ENCODE results near the gene PUS1.
A peak's percentile ranks its signal among the peaks of the same experiment; 100 is the strongest.
"Not testable (repeated sequence)": the region's sequence is repeated elsewhere in the genome, so short reads cannot be mapped to it uniquely, and the experiment has no call there.

The PUS1 gene

DNA sequence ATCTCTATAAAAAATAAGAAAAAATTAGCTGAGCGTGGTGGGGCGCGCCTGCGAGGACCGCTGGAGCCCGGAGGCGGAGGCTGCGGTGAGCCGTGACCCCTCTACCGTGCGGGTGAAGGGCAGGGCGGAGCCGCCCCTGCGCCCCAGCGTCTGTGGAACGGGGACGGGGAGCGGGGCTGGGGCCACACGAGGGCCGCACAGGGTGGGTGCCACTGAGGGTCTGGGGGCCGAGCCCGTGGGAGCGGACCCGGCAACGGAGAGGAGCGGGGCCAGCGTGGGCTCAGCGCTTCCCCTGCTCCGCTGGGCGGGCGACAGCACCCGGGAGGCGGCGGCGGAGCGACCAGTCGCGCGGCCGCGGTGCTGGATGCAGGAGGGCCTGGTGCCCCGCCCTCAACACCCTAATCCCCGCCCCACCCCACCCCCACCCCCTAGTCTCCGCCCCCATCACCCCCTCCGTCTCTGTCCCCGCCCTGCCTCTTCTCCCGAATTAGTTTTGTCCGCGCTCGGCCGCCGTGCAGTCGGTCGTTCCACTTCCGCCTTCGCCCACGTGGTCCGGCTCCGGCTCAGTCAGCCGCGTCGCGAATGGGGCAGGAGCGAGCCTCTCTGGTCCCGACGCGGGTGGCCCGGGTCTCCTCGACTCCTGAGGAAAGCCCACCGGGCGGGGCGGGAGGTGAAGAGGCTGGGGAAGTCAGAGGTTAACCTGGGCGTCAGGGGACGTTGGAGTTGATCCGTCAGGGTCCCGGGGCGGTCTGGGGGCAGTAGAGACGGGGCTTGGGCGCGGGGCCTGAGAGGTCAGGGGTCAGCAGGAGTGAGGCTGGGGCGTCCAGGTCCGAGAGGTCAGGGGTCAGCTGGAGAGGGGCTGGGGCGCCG, at the start of gene PUS1:
TSS of gene PUS1 (plus strand) at position 566 of the 870 bp plus-strand sequence. CDS start 447 bp downstream, outside the sequence.
- DNase-seq (ENCODE audit: low read depth, low spot score): peak; percentile 94

DNA sequence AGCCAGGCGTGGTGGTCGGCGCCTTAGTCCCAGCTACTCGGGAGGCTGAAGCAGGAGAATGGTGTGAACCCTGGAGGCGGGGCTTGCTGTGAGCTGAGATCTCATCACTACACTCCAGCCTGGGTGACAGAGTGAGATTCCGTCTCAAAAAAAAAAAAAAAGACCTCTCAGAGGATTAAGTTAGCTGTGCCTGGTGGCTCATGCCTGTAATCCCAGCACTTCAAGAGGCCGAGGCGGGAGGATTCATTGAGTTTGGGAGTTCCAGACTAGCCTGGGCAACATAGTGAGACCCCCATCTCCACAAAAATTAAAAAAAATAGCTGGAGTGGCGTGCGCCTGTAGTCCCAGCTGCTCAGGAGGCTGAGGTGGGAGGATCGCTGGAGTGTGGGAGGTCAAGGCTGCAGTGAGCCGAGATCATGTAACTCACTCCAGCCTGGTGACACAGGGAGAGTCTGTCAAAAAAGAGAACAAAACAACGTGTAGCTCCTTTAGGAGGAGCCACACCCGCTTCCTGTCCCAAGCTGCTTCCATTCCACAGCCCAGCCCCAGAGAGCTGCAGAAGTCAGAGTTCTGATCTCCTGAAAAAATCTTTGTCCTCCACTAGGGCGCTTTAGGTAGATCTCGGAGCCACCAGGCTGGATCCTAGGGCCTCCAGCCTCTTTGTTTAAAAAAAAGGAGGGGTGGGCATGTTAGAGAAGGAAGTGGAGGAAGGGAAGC, 46.1 kb upstream of the PUS1 start:
- peak; percentile 75 for DNase-seq (ENCODE audit: low read depth, low spot score)

DNA sequence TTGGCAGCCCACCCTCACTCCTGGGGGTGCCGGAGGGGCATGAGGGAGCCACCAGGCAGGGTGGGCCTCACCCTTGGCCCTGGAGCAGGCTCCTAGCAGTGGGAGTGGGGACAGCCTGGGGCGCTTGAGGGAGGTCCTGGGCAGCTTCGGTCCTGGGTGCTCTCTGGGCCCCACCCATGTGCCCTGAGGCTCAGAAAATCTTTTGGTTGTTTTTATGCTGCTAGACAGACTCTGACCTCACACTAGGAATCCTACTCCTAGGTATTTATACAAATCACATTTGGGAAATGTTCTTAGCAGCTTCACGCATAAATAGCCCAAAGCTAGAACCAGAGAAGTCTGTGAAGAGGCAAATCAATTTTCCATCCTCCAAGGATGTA, 45.6 kb upstream of the PUS1 start:
- DNase-seq (ENCODE audit: low read depth, low spot score): peak; percentile 59

DNA sequence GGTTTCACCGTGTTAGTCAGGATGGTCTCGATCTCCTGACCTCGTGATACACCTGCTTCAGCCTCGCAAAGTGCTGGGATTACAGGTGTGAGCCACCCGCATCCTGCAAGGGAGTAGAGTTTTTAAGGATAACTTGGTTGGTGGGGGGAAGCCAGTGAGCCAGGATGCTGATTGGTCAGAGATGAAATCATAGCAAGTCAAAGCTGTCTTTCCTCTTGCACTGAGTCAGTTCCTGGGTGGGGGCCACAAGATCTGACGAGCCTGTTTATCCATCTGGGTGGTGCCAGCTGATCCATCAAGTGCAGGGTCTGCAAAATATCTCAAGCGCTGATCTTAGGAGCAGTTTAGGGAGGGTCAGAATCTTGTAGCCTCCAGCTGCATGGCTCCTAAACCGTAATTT, 44.0 kb upstream of the PUS1 start:
- not testable (repeated sequence) for DNase-seq (ENCODE audit: low read depth, low spot score)

DNA sequence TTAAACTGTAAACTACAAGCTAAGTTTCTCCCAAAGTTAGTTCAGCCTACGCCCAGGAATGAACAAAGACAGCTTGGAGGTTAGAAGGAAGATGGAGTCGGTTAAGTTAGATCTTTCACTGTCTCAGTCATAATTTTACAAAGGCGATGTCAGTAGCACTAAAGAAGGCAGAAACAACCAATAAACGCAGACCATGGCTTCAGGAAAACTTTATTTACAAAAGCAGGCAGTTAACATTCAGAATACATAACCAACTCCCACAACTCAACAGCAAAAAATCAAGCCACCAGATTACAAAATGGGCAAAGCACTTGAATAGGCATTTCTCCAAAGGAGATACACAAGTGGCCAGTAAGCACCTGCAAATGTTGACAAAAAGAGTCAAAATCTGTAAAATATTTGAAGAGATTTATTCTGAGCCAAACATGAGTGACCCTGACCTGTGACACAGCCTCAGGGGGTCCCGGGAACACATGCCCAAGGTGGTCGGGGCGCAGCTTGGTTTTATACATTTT, 43.5 kb upstream of the PUS1 start:
- DNase-seq (ENCODE audit: low read depth, low spot score): no peak

DNA sequence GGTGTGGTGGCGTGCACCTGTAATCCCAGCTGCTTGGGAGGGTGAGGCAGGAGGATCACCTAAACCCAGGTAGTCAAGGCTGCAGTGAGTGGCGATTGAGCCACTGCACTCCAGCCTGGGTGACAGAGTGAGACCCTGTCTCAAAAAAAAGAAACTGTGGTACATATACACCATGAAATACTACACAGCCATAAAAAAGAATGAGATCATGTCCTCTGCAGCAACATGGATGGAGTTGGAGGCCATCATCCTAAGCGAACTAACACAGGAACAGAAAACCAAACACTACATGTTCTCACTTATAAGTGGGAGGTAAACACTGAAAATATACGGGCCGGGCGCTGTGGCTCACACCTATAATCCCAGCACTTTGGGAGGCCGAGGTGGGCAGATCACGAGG, 37.4 kb upstream of the PUS1 start:
- DNase-seq (ENCODE audit: low read depth, low spot score): not testable (repeated sequence)

DNA sequence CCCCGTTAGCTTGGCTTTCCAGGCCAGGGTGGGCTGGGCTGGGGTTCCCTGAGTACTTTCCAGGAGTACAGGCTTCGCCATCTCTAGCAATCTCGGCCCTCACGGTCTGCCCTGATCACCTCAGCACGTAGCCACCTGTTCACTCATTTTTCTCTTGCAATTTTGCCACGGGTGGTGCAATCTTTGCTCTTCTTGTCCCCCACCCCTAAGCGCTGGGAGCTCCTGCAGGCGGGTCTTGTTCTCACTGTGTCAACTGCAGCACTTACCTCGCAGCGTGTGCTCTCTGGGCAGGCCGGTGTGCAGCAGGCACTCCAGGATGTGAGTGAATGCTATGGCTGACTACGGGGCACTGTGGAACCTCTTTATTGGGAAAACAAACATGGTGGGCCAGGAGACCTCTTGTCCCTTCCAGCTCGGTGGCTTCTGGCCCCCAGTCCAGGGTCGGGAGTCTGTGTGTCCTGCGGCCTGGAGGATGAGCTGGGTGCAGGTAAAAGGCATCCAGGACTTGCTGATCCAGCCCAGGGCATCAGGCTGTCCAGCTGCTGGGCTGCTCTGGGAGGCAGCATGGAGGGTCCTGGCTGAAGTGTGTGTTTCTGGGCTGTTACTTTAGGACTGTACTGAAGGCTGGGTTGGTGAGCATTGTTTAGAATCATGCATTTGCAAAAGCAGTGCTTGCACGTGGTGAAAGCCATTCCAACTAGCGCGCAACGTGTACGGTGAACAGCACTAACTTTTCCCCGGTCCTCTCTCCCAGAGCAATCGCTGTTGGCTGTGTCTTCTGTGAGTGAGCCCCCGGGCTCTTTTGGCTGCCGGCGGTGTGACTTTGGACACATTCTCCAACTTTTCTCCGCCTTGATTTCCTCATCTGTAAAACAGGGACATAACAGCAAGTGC, 36.1 kb upstream of the PUS1 start:
- peak; percentile 61 for DNase-seq (ENCODE audit: low read depth, low spot score)

DNA sequence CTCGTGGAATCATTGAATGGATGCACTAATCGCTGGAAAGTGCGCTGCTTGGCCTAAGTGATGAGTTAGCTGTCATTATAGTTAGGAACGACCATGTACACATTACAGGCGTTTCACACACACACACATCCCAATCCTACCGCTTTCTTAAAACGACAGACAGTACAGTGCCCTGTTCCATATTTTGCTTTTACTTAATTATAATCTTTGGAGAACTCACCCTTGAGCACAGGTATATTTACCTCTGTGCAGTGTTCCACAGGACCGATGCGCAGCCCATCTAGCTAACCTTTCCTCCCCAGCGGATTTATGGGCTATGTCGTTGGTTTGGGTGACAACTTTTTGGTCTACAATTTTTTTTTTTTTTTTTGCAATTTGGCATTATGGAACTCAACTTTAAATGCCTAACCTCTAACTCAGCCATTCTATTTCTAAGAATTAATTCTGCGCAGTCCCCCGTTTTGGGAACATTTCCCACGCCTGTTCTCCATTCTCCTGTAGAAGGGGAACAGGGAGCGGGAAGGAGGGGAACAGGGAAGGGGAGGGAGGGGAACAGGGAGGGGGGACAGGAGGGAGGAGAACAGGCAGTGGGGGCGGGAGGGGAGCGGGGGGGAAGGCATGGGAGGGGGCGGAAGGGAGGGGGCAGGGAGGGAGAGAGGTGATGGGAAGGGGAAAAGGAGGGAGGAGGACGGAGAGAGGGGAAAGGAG, 35.3 kb upstream of the PUS1 start:
- no peak for DNase-seq (ENCODE audit: low read depth, low spot score)

DNA sequence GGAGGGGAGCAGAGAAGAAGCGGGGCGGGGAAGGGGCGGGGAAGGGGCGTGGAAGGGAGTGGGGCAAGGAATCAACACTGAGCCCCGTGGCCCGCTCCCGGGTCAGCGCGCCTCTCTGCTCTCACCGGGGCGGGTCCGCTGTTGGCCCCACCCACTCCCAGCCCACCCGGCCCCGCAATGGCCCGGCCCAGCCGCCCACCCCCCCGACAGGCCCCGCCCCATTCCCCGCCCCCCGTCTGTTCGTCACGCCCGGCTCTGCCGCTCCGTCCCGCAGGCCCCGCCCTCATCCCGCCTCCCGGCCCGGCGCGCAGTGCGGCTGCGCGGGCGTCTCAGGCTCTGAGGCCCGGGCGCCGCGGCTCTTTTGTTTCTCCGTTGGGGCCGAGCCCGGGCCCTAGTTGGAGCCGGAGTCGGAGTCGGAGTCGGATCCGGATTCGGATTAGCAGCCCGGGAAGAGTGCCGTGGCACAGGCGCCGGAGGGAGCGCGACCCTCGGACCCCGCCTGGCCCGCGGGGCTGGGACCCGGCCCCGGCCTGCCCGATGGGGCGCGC, 34.7 kb upstream of the PUS1 start, which contains the start of gene ULK1:
TSS of gene ULK1 (plus strand) at position 310 of the 548 bp plus-strand sequence. CDS start 380 bp downstream, outside the sequence.
- DNase-seq (ENCODE audit: low read depth, low spot score): peak; percentile 88

DNA sequence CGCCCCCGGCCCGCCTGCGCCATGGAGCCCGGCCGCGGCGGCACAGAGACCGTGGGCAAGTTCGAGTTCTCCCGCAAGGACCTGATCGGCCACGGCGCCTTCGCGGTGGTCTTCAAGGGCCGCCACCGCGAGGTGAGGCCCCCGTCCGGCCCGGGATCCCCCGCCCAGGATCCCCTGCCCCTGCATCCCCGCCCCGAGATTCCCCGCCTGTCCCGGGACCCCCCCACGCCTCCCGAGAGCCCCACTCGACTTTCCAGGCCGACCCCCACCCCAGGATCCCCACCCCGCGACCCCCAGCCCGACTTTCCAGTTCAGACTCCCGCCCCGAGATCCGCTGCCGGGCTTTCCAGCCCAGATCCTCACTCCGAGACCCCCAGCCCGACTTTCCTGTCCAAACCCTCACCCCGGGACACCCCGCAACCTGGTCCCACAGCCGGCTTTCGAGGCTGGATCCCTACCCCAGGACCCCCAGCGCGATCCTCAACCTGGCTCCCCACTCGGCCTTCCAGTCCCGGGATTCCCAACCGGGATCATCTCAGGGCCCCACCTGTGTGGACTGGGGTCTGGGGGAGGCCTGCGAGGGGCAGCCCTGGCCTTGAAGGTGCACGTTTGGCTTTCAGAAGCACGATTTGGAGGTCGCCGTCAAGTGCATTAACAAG, 34.0 kb upstream of the PUS1 start:
- no peak for DNase-seq (ENCODE audit: low read depth, low spot score)

DNA sequence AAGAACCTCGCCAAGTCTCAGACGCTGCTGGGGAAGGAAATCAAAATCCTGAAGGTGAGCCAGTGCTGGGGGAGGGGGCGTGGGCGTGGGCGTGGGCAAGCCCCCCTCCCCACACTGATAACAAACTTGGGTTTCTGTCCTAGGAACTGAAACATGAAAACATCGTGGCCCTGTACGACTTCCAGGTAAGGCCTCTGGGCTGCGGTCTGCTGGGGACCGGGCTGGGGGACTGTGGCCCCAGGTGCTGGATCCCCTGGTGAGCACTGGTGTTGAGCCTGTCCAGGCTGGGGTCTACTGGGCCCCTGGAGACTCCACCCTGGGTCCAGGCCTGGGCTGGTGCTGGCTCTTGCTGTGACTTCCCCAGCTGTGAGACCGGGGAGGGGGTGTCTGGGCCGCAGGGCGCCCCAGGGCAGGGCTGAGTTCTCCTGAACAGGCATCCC, 33.4 kb upstream of the PUS1 start:
- DNase-seq (ENCODE audit: low read depth, low spot score): no peak

DNA sequence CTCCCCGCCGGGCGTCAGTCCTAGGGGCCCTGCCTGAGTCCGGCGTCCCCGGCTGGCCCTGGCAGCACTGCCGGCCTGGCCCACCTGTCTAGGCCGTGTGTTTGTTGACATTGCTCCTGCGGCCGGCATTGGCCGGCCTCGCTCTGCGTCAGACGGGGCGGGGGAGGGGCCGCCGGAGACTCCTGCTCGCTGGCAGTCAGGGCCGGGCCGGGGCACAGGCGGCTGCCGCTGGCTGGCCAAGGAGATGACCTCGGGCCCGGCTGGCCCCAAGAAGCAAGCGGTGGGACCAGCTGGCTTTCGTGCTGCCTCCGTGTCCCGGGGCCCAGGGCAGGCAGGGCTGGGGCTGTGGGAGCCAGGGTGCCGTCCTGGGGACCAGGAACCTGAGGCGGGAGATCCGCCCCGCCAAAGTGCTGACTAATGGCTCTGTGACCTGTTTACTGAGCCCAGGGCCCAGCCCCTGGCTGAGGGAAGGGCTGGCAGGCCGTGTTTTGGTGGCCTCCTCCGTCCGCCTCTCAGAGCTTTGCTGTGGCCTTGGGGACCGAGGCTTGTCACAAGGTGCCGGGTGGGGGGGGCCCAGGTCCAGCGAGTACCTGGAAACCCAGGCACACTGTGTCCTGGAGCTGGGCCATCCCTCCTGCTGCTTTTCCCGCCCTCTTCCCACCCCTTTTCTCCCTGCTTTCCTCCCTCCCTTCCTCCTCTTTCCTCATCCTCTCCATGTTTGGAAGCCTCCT, 32.8 kb upstream of the PUS1 start:
- peak; percentile 97 for DNase-seq (ENCODE audit: low read depth, low spot score)

DNA sequence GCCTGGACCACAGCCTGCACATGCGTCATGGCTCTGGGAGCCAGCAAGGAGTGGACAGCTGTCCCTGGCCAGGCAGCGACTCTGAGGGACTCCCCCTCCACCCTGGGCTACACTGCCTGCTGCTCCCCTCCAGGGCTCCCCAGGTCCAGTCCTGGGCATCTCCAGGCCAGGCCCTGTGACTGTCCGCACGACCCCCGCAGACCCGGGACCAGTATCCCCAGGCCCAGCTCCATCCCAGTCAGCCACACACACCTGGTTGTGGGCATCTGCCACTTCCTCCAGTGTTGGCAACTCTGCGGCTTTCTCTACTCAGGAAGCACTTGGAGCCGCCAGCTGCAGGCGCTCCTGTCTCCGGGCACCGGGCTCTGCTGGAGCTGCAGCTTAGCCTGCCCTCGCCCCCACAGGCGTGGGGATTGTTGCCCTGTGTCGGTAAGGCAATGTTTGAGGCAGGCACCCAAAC, 32.2 kb upstream of the PUS1 start:
- no peak for DNase-seq (ENCODE audit: low read depth, low spot score)

DNA sequence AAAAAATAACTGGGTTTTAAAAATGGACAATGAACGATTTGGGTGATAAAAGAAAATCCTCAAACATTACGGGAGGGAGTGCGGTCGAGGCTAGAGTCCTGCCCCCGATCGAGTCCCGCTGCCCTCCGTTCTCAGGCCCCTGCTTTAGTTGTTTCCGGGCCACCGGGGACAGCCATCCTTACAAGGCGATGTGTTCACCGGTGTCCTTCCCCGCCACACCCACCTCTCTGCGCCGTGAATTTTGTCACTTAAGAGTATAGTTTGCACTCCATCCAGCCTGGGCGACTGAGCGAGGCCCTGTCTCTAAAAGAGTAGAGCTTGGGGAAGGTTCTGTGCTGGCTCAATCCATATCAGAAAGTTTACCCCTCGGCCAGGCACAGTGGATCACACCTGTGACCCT, 31.8 kb upstream of the PUS1 start:
- DNase-seq (ENCODE audit: low read depth, low spot score): no peak

DNA sequence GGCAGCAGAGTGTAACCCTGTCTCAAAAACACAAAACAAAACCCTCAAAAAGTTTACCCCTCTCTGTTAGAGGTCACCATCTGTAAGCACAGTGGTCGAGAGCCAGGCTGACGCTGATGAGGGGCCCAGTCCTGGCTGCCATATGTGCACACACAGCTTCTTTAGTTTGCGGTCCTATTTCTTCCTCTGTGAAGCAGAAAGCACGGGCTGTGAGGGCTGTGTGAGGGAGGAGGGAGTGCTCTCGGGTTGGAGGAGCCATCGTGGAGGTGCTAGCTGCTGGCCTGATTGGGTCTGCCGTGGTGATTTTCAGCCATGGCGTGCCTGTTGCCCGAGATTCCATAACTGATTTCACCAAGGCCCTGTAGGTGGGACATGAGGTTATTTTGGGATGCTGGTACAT, 31.2 kb upstream of the PUS1 start:
- no peak for DNase-seq (ENCODE audit: low read depth, low spot score)

DNA sequence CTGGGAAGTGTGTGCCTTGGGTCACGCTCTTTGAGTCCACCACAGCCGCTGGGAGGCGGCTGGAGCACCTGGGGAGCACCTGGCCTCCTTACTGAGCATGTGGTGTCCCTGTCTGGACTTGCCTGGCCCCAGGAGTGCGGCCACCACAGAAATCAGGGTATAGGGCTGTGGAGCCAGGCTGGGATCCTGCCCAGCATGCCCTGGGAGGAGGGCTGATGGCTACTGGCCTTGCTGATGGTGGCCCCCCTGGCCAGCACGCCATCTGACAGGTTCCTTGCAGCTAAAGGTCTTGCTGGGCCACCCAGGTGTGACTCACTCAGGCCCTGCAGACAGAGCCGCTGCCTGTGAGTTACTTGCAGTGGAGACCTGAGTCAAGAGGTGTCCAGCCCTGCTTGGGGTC, 28.7 kb upstream of the PUS1 start:
- DNase-seq (ENCODE audit: low read depth, low spot score): no peak

DNA sequence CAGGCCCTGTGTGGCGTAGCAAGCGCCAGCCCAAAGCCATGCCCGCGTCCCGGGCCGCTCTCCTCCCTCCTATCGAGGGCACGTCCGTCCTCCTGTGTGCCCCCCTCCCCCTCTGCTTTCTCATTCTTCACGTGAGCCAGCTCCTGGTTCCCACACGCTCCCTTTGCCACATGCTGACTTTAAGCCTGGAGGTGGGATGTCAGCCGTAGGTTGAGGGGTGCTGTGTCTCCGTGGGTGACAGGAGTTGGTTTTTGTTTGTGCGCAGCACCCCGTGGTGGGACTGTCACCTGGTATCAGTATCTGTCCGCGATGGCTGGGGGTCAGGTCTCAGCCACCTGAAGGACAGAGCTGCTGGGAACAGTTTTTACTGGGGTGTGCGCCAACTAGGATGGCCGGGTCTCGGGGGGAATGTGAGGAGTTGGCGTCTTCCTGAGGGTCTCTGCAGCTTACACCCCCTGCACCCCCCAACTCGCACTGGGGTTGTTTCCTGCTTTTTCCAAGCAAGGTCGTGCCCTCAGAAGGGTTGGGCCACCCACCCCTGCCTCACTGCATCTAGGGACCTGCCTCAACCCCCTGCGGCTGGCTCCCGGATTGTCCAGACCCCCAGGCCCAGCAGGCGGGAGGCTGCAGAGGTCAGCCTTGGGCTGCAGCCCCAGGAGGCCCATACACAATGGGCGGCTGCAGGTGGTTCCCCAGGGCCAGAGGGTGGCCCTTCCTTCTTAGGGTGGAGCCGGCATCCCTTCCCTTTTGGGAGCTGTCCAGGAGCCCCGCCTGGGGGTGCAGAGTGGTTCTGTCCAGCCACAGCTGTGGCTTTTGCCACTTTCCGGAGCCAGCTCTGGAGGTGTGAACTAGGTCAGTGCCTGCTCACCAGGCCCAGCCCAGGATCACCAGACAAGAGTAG, 27.4 kb upstream of the PUS1 start:
- DNase-seq (ENCODE audit: low read depth, low spot score): no peak
